Endodermal cell (in vitro differentiated cells): Measurements from ENCODE around the gene DCAF10. TPM values are rescaled to one million over a fixed set of nuclear protein-coding genes. Genes with fewer than 3 reads are reported as not detected.

Experiments
- DNase-seq: peaks from one replicate; pipeline ENCODE4 v3.0.0-alpha.2; 2017
- H3K27ac ChIP-seq: 2 replicates; pipeline ENCODE4 v1.5.1; 2013; ENCODE audit warnings: mild to moderate bottlenecking, low read depth, low read length, moderate library complexity
- H3K27me3 ChIP-seq: 2 replicates; pipeline ENCODE4 v1.6.1; 2013; ENCODE audit warnings: mild to moderate bottlenecking, low read length, moderate library complexity; ENCODE audit not compliant: insufficient read depth, control insufficient read depth, poor library complexity, severe bottlenecking
- H3K36me3 ChIP-seq: 2 replicates; pipeline ENCODE4 v1.7.0; 2013; ENCODE audit warnings: mild to moderate bottlenecking, low read length, moderate library complexity; ENCODE audit not compliant: control insufficient read depth, insufficient read depth
- H3K4me1 ChIP-seq: one replicate; pipeline ENCODE4 v1.7.0; 2013; ENCODE audit warnings: low read length; ENCODE audit not compliant: control insufficient read depth, insufficient read depth
- H3K4me3 ChIP-seq: 2 replicates; pipeline ENCODE4 v1.5.1; 2013; ENCODE audit warnings: mild to moderate bottlenecking, low read length, moderate library complexity
- H3K9ac ChIP-seq: 2 replicates; pipeline ENCODE4 v1.6.1; 2013; ENCODE audit warnings: mild to moderate bottlenecking, low read length, moderate library complexity; ENCODE audit not compliant: poor library complexity, severe bottlenecking; ENCODE audit errors: extremely low read depth
- H3K9me3 ChIP-seq: 2 replicates; pipeline ENCODE4 v1.6.1; 2013; ENCODE audit warnings: mild to moderate bottlenecking, low read length, moderate library complexity; ENCODE audit not compliant: control insufficient read depth
- H3K27ac Mint-ChIP-seq: 2 replicates; pipeline ENCODE4 v1.8.0; 2020; ENCODE audit warnings: mixed read lengths
- H3K27me3 Mint-ChIP-seq: 2 replicates; pipeline ENCODE4 v1.8.0; 2021; ENCODE audit warnings: mild to moderate bottlenecking, mixed read lengths; ENCODE audit not compliant: insufficient read depth
- H3K36me3 Mint-ChIP-seq: 2 replicates; pipeline ENCODE4 v1.8.0; 2020; ENCODE audit warnings: low read depth, mixed read lengths
- H3K4me1 Mint-ChIP-seq: 2 replicates; pipeline ENCODE4 v1.8.0; 2020; ENCODE audit warnings: mixed read lengths
- H3K4me3 Mint-ChIP-seq: 2 replicates; pipeline ENCODE4 v1.8.0; 2020; ENCODE audit warnings: mild to moderate bottlenecking, moderate library complexity, mixed read lengths
- H3K9me3 Mint-ChIP-seq: 2 replicates; pipeline ENCODE4 v1.8.0; 2020; ENCODE audit warnings: mild to moderate bottlenecking, mixed read lengths
- WGBS, 2 experiments: methylation state at CpG; one replicate each; pipeline versions ENCODE4 v1.1.5 to v1.1.7; 2013; ENCODE audit warnings: missing lambda C conversion rate in 2 of 2, mixed read lengths in 1 of 2; ENCODE audit not compliant: insufficient coverage in 1 of 2, insufficient read length in 1 of 2; 5-methylcytosine and 5-hydroxymethylcytosine counted together
- total RNA-seq, 2 donors: library from RNA; stranded (reverse); fragmentation: NEBNext Ultra II Directional in 1 of 2; extraction: Animal tissue kit (Norgen Biotek cat#: 25700) in 1 of 2; gene quantifications; 2 replicates in 1 of 2; 3 replicates in 1 of 2; pipeline ENCODE4 v1.2.1, GENCODE V29; 2021
- TF ChIP-seq, protein P1 (sequence below): fragments of 200-600 bp; sonication (generic); conservative IDR thresholded peaks from 2 replicates; pipeline ENCODE4 v1.5.0; 2021; ENCODE audit warnings: antibody characterized with exemption, mild to moderate bottlenecking

The DCAF10 gene
- total RNA-seq, 2 donors from 2014 or later = 24.0 to 26.3 TPM

DNA sequence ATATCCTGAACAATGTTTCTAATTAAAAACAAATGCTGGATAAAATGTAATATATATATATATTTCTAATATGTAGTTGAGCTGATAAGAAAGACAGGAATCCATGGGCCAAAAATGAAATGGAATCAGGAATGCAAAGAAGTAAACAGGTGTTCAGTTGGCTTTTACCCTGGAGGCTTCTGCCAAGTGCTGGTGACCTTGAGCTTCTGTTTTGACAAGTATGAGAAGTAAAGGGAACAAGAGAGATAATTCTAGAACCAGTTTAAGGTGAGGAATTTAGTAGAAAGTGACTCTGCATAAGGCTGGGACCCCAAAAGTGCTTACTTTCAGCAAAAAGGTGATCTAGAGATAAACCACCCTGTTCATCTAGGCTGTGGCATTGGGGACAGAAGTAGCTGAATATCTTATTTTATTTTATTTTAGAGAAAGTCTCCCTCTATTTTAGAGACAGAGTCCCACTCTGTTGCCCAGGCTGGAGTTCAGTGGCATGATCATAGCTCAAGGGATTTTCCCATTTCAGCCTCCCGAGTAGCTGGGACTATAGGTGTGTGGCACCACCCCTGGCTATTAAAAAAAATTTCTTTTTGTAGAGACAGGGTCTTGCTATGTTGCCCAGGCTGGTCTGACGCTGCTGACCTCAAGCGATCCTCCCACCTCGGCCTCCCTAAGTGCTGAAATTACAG lies 27.0 kb downstream of the DCAF10 start:
- Mint-ChIP-seq H3K4me3 (no peak overlapping the region), H3K27ac (no peak overlapping the region)

DNA sequence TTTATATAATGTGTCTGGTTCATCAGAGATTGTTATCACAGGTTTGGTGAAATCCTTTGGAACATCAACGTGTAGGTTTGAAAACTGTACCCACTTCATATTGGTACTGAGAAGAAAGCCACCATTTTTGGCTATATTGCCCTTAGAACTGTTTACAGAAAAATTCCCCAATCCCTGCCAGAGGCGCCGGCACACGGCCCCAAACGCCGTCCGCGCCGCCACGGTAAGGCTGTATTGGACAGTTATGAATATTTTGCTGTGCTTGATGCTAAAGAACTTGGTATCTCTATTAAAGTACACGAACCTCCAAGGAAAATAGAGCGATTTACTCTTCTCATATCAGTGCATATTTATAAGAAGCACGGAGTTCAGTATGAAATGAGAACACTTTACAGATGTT lies 35.2 kb downstream of the DCAF10 start:
- H3K4me1 Mint-ChIP-seq = no peaks in the 10 kb centered on the region
- no peak for DNase-seq
- Histone ChIP-seq H3K4me3 (no peak overlapping the region), H3K9ac (no peak overlapping the region), H3K36me3 (peaks cover 29% of the 10 kb centered on the region), H3K9me3 (no peaks in the 10 kb centered on the region), H3K4me1 (no peaks in the 10 kb centered on the region), H3K27ac (no peak overlapping the region), H3K27me3 (no peaks in the 10 kb centered on the region)
- peaks cover 24% of the 10 kb centered on the region for H3K36me3 Mint-ChIP-seq
- H3K9me3 Mint-ChIP-seq = no peaks in the 10 kb centered on the region
- no peaks in the 10 kb centered on the region for H3K27me3 Mint-ChIP-seq
- 96 to 97% methylated on average over 3 to 13 of the region's 13 CpGs for WGBS, 2 experiments
- TF ChIP-seq, protein P1, sequence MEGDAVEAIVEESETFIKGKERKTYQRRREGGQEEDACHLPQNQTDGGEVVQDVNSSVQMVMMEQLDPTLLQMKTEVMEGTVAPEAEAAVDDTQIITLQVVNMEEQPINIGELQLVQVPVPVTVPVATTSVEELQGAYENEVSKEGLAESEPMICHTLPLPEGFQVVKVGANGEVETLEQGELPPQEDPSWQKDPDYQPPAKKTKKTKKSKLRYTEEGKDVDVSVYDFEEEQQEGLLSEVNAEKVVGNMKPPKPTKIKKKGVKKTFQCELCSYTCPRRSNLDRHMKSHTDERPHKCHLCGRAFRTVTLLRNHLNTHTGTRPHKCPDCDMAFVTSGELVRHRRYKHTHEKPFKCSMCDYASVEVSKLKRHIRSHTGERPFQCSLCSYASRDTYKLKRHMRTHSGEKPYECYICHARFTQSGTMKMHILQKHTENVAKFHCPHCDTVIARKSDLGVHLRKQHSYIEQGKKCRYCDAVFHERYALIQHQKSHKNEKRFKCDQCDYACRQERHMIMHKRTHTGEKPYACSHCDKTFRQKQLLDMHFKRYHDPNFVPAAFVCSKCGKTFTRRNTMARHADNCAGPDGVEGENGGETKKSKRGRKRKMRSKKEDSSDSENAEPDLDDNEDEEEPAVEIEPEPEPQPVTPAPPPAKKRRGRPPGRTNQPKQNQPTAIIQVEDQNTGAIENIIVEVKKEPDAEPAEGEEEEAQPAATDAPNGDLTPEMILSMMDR = no peak
- H3K27ac Mint-ChIP-seq = no peak overlapping the region
- no peak overlapping the region for H3K4me3 Mint-ChIP-seq

More for the DNA sequence above, 27.0 kb downstream of the DCAF10 start:
- Histone ChIP-seq H3K27me3 (no peaks in the 10 kb centered on the region), H3K27ac (no peak overlapping the region), H3K9me3 (no peaks in the 10 kb centered on the region), H3K4me1 (no peaks in the 10 kb centered on the region), H3K36me3 (peaks cover 50% of the 10 kb centered on the region), H3K9ac (no peak overlapping the region), H3K4me3 (no peak overlapping the region)
- 91 to 92% methylated on average over 3 to 4 of the region's 4 CpGs for WGBS, 2 experiments
- peaks cover 51% of the 10 kb centered on the region for H3K36me3 Mint-ChIP-seq
- H3K27me3 Mint-ChIP-seq = no peaks in the 10 kb centered on the region
- no peaks in the 10 kb centered on the region for H3K9me3 Mint-ChIP-seq
- TF ChIP-seq, protein P1 = no peak
- no peak for DNase-seq
- H3K4me1 Mint-ChIP-seq = no peaks in the 10 kb centered on the region

DNA sequence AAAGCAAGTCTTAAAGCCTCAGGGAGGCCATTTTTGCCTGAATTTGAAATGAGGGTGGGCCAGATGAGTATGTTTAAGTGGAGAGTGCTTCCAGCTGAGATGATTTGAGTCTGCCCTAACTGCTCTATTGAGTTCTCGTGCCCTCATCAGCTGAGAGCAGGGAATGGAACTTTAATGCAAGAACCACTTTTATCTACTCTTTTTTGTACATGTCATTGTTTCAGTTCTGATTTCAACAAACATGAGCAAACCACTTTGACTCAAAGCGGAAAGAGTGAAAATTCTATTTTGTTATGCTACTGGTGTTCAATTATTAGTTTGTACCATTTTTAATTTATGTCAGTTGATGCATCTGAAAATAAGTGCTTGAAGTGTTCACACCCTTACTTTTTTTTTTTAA lies 35.8 kb downstream of the DCAF10 start:
- Histone ChIP-seq H3K9me3 (no peaks in the 10 kb centered on the region), H3K27ac (no peak overlapping the region), H3K9ac (no peak overlapping the region), H3K4me3 (no peak overlapping the region), H3K4me1 (no peaks in the 10 kb centered on the region), H3K27me3 (no peaks in the 10 kb centered on the region), H3K36me3 (peaks cover 29% of the 10 kb centered on the region)
- no peak overlapping the region for H3K27ac Mint-ChIP-seq
- H3K4me3 Mint-ChIP-seq = no peak overlapping the region
- WGBS, 2 experiments = 80 to 97% methylated on average over 1 to 2 of the region's 2 CpGs
- TF ChIP-seq, protein P1 = no peak
- H3K9me3 Mint-ChIP-seq = no peaks in the 10 kb centered on the region
- no peak for DNase-seq
- H3K27me3 Mint-ChIP-seq = no peaks in the 10 kb centered on the region
- peaks cover 24% of the 10 kb centered on the region for H3K36me3 Mint-ChIP-seq
- no peaks in the 10 kb centered on the region for H3K4me1 Mint-ChIP-seq
